ENCODE data around the gene SND1.

The SND1 gene

DNA sequence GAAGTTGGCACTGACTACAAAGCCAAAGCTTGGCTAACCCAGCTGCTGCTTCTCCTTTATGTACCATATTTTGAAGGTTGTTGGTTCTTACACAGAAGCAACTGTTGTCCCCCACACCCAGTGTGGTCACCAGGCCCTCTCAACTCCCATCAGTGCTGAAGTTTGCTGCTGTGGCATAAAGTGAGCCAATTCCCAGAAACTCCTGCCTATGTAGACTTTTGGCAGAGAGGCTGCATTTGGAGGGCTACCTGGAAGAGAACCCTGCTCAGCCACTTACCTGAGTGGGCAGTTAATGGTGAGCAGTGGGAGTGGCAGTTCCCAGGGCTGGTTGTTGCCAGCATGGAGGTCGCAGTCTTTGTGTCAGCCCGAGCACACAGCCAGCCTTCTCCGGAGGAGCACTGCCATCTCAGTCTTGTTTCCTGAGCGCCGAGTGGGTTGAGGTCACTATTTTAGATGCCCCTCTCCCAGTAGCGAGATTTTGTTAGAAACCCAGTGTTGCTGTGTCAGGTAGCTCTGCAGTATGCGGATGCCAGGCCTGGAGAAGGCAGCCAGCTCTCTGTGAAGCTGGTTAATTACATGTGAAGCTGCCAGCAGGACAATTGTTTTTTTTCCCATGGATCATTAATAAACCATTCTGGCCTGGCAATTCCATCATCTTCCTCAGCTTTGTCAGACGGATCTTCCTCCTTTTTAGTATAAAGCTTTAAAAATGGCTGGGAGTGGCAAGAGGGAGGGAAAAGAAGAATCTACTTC is 354.7 kb downstream of the SND1 start:
- peak; percentile 44 for DNase-seq

DNA sequence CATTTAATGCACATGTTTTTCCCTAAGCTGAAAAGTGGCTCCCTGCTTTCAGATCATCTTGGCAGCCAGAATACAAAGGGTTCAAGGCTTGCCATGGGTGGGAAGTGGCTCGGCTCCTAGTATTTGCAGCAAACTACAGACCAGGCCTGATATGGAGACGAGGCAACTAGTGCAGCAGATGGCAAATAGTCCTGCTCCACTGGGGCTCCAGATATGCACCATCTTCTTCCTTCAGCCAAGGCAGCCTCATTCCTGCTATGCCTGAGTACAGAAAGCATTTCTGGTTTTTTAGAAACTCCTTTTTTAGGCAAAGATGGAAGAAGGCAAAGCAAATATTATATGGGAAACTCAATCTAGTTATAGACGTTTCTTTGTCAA is 355.3 kb downstream of the SND1 start:
- no peak for DNase-seq

DNA sequence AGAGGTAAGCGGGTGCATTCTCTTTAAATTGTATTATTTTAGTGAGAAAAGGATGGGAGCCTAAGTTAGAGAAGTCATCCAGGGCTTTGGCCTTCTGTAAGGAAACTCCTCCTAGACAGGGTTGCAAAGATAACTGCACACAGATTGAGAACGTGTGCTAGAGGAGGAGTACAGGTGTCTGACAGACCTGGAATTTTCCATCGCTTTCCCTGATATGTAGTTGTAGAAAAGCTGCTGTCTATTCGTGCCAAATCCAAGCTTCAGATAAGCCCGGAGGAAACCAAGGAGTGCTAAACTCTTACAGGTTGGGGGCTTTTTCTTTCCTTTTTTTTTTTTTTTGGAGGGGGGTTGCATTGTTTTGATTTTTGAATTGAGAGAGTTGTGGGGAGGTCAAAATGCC is 356.1 kb downstream of the SND1 start:
- DNase-seq, result no peak

DNA sequence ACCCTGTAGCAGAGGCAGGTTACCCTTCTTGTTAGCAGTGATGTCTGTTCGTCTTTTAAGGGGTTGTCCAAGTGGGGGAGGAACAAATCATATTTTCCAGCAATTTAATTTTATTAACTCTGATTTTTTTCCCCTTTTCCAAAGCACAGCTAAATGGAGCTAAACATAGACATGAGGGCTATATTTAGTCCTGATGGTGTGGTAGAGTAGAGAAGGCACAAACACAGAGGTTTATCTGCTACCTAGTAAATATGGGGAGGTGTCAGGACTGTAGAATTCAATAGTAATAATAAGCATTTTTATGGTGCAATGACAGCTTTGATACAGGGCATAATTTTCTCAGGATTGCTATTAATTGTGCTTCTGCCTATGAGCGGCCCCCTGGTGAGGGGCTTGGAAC is 356.8 kb downstream of the SND1 start:
- no peak for DNase-seq

DNA sequence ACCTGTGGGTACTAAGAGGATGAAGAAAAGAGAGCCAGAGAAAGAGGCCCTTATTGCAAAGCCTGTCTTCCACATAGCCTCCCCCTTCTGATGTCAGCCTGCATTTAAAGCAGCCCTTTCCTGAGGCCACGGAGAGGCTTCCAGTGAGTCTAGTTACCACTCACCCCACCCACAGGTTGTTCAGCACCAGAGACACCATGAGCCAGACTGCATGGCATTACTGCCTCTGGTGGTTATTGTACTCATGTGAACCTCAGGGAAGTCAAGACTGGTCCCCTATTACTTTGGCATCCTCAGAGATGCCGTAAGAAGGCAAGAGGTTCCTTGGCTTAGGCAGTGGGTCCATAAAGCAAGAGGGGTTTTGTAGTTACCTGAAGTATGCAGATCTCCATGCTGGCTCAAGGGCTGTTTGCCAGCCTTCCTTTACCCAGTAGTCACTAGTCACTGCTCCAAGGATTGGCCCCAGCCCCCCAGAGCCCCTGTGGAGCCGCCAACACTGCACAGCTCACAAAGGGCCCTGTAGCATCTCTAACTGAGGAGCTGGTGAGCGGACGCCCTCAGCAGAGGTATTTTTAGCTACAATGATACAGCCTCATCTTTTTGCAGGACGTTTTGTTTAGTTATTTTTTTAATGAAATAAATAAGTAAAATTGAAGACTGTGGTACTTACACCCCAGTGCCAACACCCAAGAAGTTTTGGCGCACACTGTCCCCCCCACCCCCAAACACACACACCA is 358.6 kb downstream of the SND1 start:
- DNase-seq, result no peak

DNA sequence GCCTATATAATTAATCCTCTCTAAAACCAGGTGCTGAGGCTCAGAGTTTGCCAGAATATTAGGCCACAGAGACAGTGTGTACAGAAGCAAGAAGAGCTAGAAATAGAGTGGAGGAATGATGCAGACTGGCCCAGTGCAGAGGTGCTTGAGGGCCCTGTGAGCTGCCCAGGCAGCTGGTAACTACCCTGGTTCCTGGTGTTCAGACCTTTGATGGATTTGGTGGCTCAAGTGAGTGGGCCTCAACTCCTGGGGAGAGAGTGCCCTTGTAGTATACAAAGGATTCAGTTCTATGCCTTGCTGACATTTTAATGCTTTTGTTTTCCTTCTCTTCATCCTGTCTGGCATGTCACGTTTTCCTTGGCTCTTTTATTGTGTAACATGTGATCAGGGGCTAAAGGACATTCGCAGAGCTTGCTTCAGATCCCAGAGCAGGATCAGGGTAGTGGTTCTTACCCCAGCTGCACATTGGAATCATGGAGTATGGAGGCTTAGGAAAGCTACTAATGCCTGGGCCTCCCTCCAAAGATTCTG is 359.2 kb downstream of the SND1 start:
- DNase-seq, result no peak

DNA sequence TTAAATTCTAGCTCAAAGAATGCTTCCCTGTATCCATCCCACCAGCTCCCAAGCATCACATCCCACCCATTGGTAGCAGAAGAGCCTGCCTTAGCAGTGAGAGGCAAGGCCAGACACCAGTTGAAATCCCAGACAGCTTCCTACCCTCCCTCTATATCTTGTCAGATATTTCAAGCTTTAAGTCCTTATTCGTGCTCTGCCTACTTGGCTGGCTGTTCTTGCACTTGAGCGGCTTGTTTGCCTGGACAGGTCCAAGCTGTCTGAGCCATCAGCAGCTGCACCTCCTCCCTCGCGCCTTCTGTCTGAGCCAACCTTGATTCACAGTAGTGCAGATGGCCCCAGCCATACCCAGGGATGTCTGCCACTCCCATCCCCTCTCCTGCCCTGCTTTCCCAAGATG is 362.8 kb downstream of the SND1 start:
- peak; percentile 10 for DNase-seq

DNA sequence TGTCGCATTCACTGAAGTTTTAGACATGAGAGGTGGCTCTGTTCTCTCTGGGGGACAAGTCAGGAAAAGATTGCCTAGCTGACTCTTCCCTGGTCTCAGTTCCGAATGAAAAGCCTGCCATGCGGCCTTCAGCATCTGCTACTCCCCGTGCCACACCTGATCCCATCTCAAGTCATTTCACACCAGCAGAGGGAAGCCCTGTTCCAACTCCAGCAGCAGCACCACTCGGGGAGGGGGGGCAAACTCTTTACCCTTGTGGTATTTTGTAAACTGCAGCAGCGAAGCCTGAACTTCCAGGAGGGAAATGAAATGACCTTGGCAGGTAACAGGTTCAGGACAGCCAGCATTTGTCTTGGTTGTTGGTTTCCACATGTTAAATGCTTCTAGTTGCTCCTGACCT is 365.5 kb downstream of the SND1 start:
- no peak for DNase-seq

DNA sequence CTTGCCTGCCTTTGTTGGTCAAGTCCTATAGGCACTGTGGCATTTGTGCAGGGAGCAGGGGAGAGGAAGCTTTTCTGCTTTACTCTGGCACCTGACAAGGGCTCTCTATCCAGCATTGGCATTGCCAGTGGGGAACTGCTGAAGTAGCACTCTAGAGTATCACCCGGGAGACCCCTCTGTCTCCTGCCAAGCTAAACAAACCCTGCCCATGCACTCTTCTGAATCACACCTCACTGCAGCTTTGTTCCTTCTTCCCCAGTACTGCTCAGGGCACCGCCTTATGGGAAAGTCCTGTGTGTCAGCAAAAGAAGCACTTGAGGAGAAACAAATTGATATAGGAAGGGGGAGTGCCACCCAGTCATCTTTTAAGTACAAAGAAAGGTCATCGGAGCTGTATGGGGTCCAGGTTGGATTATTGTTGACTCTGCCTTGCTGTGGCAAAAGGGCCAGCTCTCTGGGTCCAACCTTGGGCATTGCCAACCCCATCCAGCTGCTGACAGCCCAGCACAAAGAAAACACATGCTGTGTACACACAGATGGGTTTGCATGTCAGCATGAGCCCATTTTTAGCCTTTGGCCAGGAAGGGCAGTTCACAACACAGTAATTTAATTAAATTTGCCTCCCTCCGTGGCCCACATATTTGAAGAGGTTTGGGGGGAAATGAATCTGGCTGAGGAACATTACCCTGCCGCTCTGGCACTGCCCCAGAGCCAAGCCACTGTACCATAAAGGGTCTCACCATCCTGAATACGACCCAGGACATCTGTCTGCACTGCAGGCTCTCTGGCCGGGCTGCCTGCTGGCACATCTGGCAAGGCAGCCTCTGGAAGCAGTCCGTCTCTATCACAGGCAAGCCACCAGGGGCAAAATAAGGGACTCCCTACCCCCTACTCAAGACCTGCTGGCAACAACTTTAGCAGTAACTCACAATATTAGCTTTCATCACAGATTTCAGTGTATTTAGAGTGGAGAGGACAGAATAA is 366.2 kb downstream of the SND1 start:
- DNase-seq, result peak; percentile 91

DNA sequence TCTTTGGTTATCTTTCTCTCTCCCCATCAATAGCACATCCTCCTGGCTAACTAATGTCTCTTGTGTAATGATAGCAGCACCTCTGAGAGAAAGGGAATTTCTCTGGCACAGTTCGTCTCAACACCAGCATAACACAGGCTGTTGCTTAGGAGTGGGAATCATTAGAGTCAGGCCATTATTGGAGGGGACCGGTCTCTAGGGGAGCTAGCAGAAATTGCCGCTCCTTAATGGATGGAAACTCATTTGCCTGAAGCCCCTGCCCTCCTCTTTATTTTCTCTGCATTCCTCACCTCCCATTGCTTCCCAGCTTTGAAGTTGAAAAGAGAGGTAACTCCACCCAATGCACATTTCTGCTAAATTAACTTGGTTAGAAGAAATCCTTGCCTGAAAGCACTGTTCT is 367.3 kb downstream of the SND1 start:
- DNase-seq, result no peak

DNA sequence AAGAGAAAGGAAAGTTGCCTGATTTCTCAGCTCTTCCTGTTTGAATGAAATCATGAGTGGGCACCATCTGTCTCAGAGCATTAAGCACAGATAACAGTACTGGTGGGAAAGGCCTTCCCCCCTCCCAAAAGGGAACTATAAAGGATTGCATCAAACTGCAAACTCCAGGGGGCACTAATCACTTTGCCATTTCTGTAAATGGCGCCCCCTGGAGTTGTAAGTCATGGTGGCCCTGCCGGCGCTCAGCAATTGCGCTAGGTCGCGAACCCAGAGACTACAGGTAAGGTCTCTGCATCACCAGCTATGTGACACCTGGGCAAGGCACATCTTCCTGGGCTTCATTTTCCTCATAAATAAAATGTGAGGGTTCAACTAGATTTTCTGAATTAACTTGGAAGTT is 368.2 kb downstream of the SND1 start:
- DNase-seq, result no peak

DNA sequence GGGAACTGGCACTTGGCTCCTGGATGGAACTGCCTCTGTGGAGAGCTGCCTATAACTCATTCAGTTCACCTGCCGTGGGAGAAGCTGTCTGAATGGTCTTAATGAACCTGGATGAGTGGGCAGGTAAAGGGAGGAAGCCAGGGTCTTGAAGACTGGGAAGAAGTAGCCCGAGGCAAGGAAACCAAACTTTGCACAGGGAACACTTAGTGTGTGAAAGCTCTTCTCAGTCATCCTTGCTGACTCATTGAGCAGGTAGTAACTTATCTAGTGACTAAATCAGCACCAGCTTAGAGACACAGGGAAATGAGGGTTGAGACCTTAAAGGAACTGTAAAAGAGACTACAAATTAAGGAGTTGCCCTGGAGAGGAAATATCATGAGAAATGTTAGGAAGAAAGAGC is 369.4 kb downstream of the SND1 start:
- no peak for DNase-seq

DNA sequence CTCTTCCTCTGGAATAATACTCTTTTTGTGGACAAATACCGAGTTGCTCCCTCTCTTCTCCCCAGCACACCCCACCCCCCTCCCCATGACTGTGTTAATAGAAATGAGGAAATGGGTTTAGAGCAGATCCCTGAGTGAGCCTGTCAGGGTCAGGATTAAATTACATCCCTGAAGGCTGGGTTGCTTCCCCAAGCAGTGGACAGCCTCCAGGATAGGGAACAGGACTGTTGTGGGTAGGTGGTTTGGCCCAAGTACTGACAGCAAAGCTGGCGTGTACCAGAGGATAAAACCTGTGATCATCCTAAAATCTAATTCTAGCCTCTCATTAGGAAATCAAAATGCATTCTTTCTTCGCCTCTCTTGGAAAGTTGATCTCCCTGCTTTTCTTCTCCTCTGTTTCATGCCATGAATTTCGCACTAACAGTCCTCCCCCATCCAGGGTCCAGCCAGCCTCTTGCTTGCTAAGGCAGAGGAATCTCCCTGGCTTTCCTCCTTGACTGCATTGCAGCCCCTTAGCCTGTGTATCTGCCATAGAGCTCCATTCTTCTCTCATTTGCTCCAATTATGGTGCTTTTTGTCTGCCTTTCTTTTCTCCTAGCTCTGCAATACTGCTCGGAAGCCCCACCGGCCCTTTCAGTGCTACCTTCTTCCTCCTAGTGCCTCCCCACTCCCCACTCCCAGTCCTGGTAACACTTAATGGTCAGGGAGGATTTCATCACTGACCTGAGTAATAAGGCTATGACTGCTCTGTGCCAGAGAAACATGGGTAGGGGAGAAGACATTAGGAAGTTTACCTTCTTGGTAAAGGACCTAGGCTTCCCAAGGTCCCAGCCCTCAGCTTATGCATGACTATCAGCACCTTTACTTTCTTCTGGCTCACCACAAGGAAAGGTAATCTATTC is 370.9 kb downstream of the SND1 start:
- DNase-seq, result no peak

DNA sequence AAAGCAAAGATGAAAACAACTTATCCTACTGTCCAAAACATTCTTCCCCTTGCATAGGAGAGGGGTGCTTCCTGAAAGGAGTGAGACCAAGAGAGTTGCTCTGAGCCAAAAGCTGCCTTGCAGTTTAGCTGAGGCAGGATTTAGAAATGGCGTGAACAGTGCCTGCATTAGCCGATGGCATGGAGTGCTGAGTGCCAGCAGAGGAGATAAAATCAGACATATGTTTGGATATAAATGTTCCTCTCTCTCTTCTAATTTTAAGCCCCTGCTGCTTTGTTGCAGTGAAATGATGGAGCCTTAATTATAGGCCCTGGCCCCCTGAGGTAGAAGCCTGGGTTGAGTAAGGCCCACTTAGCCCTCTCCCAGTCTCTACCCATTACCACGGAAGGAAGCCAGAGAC is 372.2 kb downstream of the SND1 start:
- DNase-seq, result no peak

DNA sequence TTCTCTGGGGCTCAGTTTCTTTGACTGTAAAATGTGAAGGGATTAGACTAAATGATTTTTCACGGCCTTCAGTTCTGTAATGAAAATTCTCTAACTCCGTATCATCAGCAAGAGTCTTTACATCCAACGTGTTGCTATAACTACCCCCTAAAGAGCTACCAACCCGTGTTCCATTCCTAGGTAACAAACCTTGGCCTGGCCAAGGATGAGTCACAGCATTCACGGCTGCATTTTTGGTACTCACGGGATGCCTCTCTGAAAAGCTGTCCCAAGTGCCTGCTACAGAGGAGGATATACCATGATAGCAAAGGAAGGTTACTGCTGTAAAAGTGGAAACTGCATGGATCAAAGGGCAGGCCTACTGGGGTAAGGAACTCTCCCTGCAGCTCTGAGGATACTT is 373.4 kb downstream of the SND1 start:
- no peak for DNase-seq

DNA sequence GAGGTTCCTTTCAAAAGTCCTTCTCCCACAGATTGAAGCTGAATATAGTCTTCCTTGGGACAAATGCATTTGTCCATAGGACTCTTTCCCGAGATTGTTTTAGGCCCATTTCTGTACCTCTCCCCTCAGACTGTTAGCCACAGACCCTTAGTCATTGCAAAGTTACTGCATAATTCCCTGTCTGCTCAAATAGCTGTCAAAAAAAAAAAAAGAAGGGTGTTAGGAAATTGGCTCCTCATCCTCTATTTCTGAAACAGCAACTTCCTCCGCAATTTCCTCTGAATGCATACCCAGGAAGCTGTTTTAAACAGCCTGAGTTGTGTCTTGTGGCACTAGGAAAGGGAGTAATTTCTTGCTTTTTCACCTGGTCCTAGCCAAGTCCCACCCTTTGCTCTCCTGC is 373.8 kb downstream of the SND1 start:
- no peak for DNase-seq

DNA sequence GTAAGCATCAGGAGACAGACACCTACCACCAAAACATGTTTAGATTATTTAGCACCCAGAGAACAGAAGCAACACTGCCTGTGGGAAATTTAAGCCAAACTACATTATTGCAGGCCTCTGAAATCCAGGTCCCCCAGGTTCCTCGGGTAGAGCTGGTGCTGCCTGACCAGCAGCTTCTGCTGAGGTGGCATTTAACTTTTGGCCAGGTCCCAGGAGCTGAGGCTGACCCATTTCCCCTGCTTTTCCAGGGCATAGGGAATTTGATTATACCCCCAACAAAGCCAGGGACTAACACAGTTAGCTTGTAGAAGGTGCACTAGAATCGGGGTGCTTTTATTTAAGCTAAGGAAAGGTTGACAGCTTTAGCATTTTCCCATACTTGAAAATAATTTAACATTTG is 374.6 kb downstream of the SND1 start:
- no peak for DNase-seq

DNA sequence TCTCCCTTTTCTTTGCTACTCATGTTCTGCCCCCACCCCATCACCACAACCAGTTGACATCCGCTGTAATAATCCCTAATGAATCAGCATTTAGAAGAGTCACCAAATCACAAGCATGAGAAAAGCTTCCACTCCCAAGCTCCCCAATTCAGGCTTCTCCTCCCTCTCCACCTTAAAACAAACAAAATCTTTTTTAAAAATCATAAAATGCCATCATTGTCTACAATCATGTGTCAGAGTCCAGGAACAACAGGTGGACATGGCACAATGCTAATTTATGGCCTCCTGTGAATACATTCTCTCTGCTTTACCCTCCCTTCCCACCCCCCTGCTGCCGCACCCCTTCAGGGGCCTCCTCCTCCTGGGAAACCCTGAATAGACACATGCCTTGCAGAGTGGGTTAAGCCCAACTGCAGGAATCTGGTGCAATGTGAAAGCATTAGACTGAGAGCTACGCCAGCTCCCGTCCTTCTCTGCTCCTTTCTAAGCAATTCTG is 375.5 kb downstream of the SND1 start:
- DNase-seq, result no peak

DNA sequence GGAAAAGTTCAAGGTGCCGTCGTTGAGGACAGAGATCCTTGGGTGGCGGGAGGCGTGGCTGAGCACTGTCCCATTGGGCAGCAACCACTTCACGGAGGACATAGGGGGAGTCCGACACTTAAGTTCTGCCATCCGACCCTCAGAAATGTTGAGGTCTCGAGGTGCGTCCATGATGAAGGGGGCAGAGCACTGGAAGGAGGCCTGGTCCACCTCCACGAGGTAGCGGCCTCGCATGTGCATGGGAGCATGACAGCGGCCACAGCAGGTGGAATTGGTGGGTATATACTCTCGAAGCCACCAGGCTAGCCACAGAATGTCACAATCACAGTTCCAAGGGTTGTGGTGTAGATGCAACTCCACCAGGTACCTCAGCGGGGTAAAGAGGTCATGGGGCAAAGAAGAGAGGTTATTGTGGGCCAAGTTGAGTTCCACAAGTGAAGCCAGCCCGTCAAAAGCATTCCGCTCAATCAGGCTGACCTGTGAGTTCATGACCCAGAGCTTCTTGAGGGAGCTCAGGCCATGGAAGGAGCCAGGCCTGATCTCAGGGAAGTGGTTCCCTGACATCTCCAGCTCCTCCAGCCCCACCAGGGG is 377.5 kb downstream of the SND1 start:
- DNase-seq, result no peak

DNA sequence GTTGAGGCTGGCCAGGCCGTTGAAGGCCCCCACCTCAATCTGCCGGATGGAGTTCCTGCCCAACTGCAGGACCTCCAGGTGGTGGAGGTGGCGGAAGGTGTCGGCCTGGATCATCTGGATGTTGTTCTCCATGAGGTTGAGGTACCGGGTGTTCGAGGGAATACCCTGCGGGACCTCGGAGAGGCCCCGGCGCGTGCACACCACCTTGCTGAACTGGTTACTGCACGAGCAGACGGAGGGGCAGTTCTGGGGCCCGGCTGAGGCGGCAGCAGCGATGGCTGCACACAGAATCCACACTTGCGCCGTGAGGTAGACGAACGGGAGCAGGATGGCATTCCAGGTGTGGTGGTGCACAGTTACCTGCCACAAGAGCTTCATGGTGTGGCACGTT is 378.3 kb downstream of the SND1 start:
- DNase-seq, result no peak

Data from NCI-H2029 (cell line).